HepG2 (cell line): ENCODE data around the gene CYP27B1. TPM values are rescaled to one million over a fixed set of nuclear protein-coding genes. Genes with fewer than 3 reads are reported as not detected.

Experiments
- ATAC-seq: fragments of 200-7000 bp; cut with Tn5 transposase; 3 replicates; pipeline ENCODE4 v1.9.1; 2020; ENCODE audit warnings: mild to moderate bottlenecking, moderate library complexity
- BruUV-seq: library from RNA; stranded (reverse); fragments of 400-500 nt; replicated peaks from 2 replicates; lab custom pipeline; 2021; lab: Mats Ljungman, UMichigan
- CTCF ChIA-PET: fragments of 300-600 bp; formaldehyde crosslinking; extraction: SDS; loops from one replicate; lab custom pipeline; 2021; ENCODE audit warnings: low total read pairs, inconsistent platforms, low intra/inter-chr PET ratio; lab: Yijun Ruan, JAX
- POLR2A ChIA-PET: fragments of 350-600 bp; sonication (Branson Sonifier 250); formaldehyde crosslinking; loops from one replicate; lab custom pipeline; 2020; ENCODE audit warnings: antibody characterized with exemption, inconsistent platforms; lab: Yijun Ruan, JAX
- DNase-seq: peaks from one replicate; pipeline ENCODE4 v3.0.0-alpha.2; 2015; ENCODE audit warnings: low spot score
- FAIRE-seq: peaks from 3 replicates; lab custom pipeline; 2011; peaks lifted over from hg19 to GRCh38; lab: Jason Lieb, UNC
- H2AFZ ChIP-seq: one replicate; pipeline ENCODE4 v1.6.1; 2011; ENCODE audit warnings: low read length, inconsistent platforms
- H3K27ac ChIP-seq: fragments of 300-600 bp; 3 replicates; pipeline ENCODE4 v1.8.0; 2011; ENCODE audit warnings: mixed run types, mild to moderate bottlenecking, mixed read lengths, low read length, inconsistent platforms; ENCODE audit not compliant: insufficient read depth; ENCODE audit errors: extremely low read length
- H3K27me3 ChIP-seq, 2 experiments: fragments of 200-600 bp in 1 of 2; 2 replicates in 1 of 2; 3 replicates in 1 of 2; pipeline versions ENCODE4 v1.6.0 to v1.8.0; 2011; ENCODE audit warnings: low read length in 2 of 2, mild to moderate bottlenecking in 2 of 2, moderate library complexity in 2 of 2, inconsistent platforms in 1 of 2; ENCODE audit not compliant: insufficient read depth in 2 of 2, control insufficient read depth in 1 of 2
- H3K36me3 ChIP-seq, 2 experiments: fragments of 200-600 bp in 1 of 2; replicated peaks in 1 of 2; 2 replicates in 1 of 2; 3 replicates in 1 of 2; pipeline versions ENCODE4 v1.5.1 to v1.8.0; 2011; ENCODE audit warnings: low read length in 2 of 2, inconsistent platforms in 1 of 2; ENCODE audit not compliant: insufficient read depth in 2 of 2, control insufficient read depth in 1 of 2
- H3K4me1 ChIP-seq: 2 replicates; pipeline ENCODE4 v1.5.1; 2012; ENCODE audit warnings: low read length, inconsistent platforms; ENCODE audit not compliant: insufficient read depth
- H3K4me2 ChIP-seq: 2 replicates; pipeline ENCODE4 v1.6.0; 2011; ENCODE audit warnings: low read depth, low read length, inconsistent platforms
- H3K4me3 ChIP-seq, 3 experiments: fragments of 200-600 bp in 1 of 3; sonication (generic), shearing (Covaris generic) in 1 of 3; replicated peaks in 1 of 3; 2 replicates each; pipeline ENCODE4 v1.5.1; 2011 to 2016; ENCODE audit warnings: low read length in 3 of 3, inconsistent platforms in 2 of 3, low read depth in 2 of 3, mild to moderate bottlenecking in 2 of 3, control low read depth in 1 of 3, mixed read lengths in 1 of 3; ENCODE audit not compliant: insufficient read depth in 1 of 3
- H3K79me2 ChIP-seq: one replicate; pipeline ENCODE4 v1.6.1; 2011; ENCODE audit warnings: low read length, inconsistent platforms; ENCODE audit not compliant: insufficient read depth
- H3K9ac ChIP-seq: 2 replicates; pipeline ENCODE4 v1.6.0; 2011; ENCODE audit warnings: mild to moderate bottlenecking, low read depth, low read length, inconsistent platforms; ENCODE audit not compliant: insufficient read depth
- H3K9me3 ChIP-seq: 2 replicates; pipeline ENCODE4 v1.5.1; 2012; ENCODE audit warnings: mild to moderate bottlenecking, low read length
- H4K20me1 ChIP-seq: 2 replicates; pipeline ENCODE4 v1.6.0; 2011; ENCODE audit warnings: inconsistent platforms, mild to moderate bottlenecking, low read length, moderate library complexity; ENCODE audit not compliant: insufficient read depth
- HCFC1 ChIP-seq: fragments of 150-350 bp; IDR thresholded peaks from 2 replicates; pipeline ENCODE4 v1.6.1; 2014; ENCODE audit warnings: low read depth, low read length
- HNF4G ChIP-seq, 2 experiments: sonication (generic) in 1 of 2; formaldehyde crosslinking in 1 of 2; IDR thresholded peaks; 2 replicates each; pipeline versions ENCODE4 v1.4.0 to v1.6.1; 2011 to 2020; ENCODE audit warnings: borderline replicate concordance in 2 of 2, low read depth in 2 of 2, mild to moderate bottlenecking in 2 of 2, low read length in 1 of 2, missing genetic modification reagents in 1 of 2, moderate library complexity in 1 of 2
- KDM5B ChIP-seq: sonication (generic); formaldehyde crosslinking; IDR thresholded peaks from 2 replicates; pipeline ENCODE4 v1.4.0; 2020; ENCODE audit warnings: missing genetic modification reagents, mild to moderate bottlenecking, borderline replicate concordance
- KLF12 ChIP-seq: sonication (generic); formaldehyde crosslinking; IDR thresholded peaks from 2 replicates; pipeline ENCODE4 v1.4.0; 2020; ENCODE audit warnings: missing genetic modification reagents, borderline replicate concordance
- ZNF124 ChIP-seq: sonication (generic); formaldehyde crosslinking; IDR thresholded peaks from 2 replicates; pipeline ENCODE4 v1.4.0; 2020; ENCODE audit warnings: missing genetic modification reagents
- ZNF331 ChIP-seq: sonication (generic); formaldehyde crosslinking; IDR thresholded peaks from 2 replicates; pipeline ENCODE4 v1.4.0; 2020; ENCODE audit warnings: missing genetic modification reagents
- ZNF333 ChIP-seq: sonication (generic); formaldehyde crosslinking; IDR thresholded peaks from 2 replicates; pipeline ENCODE4 v1.4.0; 2020; ENCODE audit warnings: mild to moderate bottlenecking, missing genetic modification reagents, borderline replicate concordance
- WGBS: methylation state at CpG from one replicate; pipeline ENCODE4 v1.1.6; 2017; ENCODE audit warnings: low lambda C conversion rate; 5-methylcytosine and 5-hydroxymethylcytosine counted together
- in situ Hi-C: cut with HindIII; loops from 2 replicates; pipeline ENCODE4 v1.10.0; 2017; ENCODE audit warnings: low pct_unique_long_range_greater_than_20kb; ENCODE audit not compliant: extremely low pct_ligation_motif_present
- intact Hi-C: fragments of 100-400 bp; cut with micrococcal nuclease; formaldehyde crosslinking; loops from one replicate; pipeline ENCODE4 v1.10.0; 2022; ENCODE audit not compliant: unreplicated experiment
- polyA plus RNA-seq, 8 experiments: library from polyadenylated mRNA; depleted of rRNA in 3 of 8; stranded (reverse) in 7 of 8; unstranded in 1 of 8; fragments of >200 nt; fragmentation: Illumina TruSeq in 4 of 8; extraction: Trizol in 4 of 8; gene quantifications; 2 replicates each; pipeline versions ENCODE4 v1.2.1 to v1.2.3, GENCODE V29; 2011 to 2016; ENCODE audit warnings: low read depth in 4 of 8, missing spikeins in 1 of 8, mixed read lengths in 1 of 8; ENCODE audit not compliant: insufficient read depth in 1 of 8
- total RNA-seq, 5 experiments: library from RNA; depleted of rRNA; stranded (reverse); fragments of >200 nt; fragmentation: Illumina TruSeq; extraction: Trizol; gene quantifications; 2 replicates each; pipeline ENCODE4 v1.2.3, GENCODE V29; 2016; ENCODE audit warnings: low read depth in 1 of 5
- TF ChIP-seq, protein P1 (sequence below), 2 experiments: sonication (generic) in 1 of 2; formaldehyde crosslinking in 1 of 2; IDR thresholded peaks; 2 replicates each; pipeline versions ENCODE4 v1.6.1 to v1.9.0; 2014 to 2022; ENCODE audit warnings: antibody characterized with exemption in 1 of 2, borderline replicate concordance in 1 of 2, inconsistent platforms in 1 of 2, low read depth in 1 of 2, missing genetic modification reagents in 1 of 2

CYP27B1 gene
- total and polyA plus RNA-seq, 2 of the 13 experiments (the other 11 are each of a cell fraction or from before 2014, with no cell fraction given) = 2.3 to 3.0 TPM

DNA sequence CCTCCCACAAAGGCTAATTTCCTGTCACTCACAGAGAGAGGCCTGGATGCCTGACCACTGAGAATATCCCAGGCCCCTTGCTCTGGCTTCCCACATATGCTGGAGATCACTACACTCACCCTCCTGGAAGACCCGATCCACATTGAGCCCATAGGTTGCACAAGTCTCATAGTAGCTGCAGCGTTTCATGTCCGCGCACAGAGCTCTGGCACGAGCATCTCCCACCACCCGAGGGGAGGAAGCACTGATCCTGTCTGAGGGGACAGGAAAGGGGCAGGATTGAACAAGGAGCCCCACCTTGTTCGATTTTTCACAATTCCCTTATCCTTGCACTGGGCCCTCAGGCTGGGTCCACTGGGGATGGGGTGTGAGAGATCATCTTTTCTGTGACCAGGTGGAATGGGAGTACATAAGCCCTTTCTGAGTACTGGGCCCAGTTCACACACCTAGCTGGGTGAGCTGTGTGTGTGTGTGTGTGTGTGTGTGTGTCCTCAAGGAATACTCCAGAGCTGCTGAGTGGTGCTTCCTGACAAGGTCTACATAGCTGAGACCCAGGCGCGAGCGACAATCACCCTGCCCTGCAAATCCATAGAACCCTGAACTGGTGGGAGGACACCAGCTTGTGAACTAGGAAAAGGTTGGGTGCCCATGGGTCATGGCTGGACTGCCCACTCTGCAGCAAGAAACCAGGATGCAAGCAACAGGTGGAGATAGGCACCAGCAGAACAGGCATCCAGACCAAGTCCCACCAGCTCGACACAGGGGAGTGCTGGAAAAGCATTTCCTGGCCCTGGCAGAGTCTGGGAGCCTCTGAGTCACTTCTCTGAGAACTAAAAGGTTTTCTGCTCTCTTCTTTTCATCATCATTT is 33.9 kb downstream of the CYP27B1 start:
- BruUV-seq = no TSS peak
- intact Hi-C loops (no loop called here), in situ Hi-C loops (no loop called here)
- Histone ChIP-seq H3K36me3 (no peaks in the 10 kb centered on the region), H4K20me1 (no peaks in the 10 kb centered on the region), H3K9ac (no peak overlapping the region), H3K4me2 (no peak overlapping the region), H3K4me1 (peaks cover 32% of the 10 kb centered on the region), H3K27me3 (peaks cover 10 to 57% of the 10 kb centered on the region in 2 experiments), H3K4me3 (no peak overlapping the region), H2AFZ (no peak overlapping the region), H3K9me3 (no peaks in the 10 kb centered on the region), H3K79me2 (no peaks in the 10 kb centered on the region), H3K27ac (no peak overlapping the region)
- no peak for FAIRE-seq
- WGBS = 25% methylated on average over 6 of the region's 11 CpGs
- ChIA-PET POLR2A (no interaction called here), CTCF (no interaction called here)
- no peak for ATAC-seq
- TF ChIP-seq ZNF124 (CRISPR knock-in tag) = no peak
- TF ChIP-seq HCFC1 = no peak
- no peak for TF ChIP-seq ZNF333 (CRISPR knock-in tag)
- TF ChIP-seq KDM5B (CRISPR knock-in tag) = no peak
- TF ChIP-seq HNF4G (IDR thresholded peaks at IDR 0.05; ENCODE audit: borderline replicate concordance, low read depth, low read length) = no peak
- no peak for TF ChIP-seq HNF4G (CRISPR knock-in tag; IDR thresholded peaks at IDR 0.05; ENCODE audit: borderline replicate concordance, low read depth)
- TF ChIP-seq, protein P1, sequence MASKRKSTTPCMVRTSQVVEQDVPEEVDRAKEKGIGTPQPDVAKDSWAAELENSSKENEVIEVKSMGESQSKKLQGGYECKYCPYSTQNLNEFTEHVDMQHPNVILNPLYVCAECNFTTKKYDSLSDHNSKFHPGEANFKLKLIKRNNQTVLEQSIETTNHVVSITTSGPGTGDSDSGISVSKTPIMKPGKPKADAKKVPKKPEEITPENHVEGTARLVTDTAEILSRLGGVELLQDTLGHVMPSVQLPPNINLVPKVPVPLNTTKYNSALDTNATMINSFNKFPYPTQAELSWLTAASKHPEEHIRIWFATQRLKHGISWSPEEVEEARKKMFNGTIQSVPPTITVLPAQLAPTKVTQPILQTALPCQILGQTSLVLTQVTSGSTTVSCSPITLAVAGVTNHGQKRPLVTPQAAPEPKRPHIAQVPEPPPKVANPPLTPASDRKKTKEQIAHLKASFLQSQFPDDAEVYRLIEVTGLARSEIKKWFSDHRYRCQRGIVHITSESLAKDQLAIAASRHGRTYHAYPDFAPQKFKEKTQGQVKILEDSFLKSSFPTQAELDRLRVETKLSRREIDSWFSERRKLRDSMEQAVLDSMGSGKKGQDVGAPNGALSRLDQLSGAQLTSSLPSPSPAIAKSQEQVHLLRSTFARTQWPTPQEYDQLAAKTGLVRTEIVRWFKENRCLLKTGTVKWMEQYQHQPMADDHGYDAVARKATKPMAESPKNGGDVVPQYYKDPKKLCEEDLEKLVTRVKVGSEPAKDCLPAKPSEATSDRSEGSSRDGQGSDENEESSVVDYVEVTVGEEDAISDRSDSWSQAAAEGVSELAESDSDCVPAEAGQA (IDR thresholded peaks at IDR 0.05; ENCODE audit: low read depth) = no peak
- TF ChIP-seq, protein P1 (CRISPR knock-in tag; IDR thresholded peaks at IDR 0.05; ENCODE audit: borderline replicate concordance) = no peak
- no peak for TF ChIP-seq KLF12 (CRISPR knock-in tag)
- no peak for TF ChIP-seq ZNF331 (CRISPR knock-in tag)
- DNase-seq = no peak
